WTC11 (cell line): Measurements from ENCODE around the gene CCDC93.

Experiments used
- CREB1 ChIP-seq: sonication (generic); formaldehyde crosslinking; IDR thresholded peaks from 2 replicates; pipeline ENCODE4 v1.8.0; 2023; ENCODE audit warnings: mild to moderate bottlenecking, missing genetic modification reagents
- ELF4 ChIP-seq: sonication (generic); formaldehyde crosslinking; IDR thresholded peaks from 2 replicates; pipeline ENCODE4 v1.8.1; 2022; ENCODE audit warnings: low read depth, mild to moderate bottlenecking, moderate library complexity, missing genetic modification reagents
- FOXP1 ChIP-seq: sonication (generic); formaldehyde crosslinking; IDR thresholded peaks from 2 replicates; pipeline ENCODE4 v1.8.0; 2022; ENCODE audit warnings: missing genetic modification reagents, mild to moderate bottlenecking, moderate library complexity, borderline replicate concordance
- MYBL2 ChIP-seq: sonication (generic); formaldehyde crosslinking; IDR thresholded peaks from 2 replicates; pipeline ENCODE4 v1.8.1; 2023; ENCODE audit warnings: mild to moderate bottlenecking, moderate library complexity, missing genetic modification reagents
- SP1 ChIP-seq: sonication (generic); formaldehyde crosslinking; conservative IDR thresholded peaks from 2 replicates; pipeline ENCODE4 v1.8.1; 2022; ENCODE audit warnings: missing genetic modification reagents
- TP53 ChIP-seq: sonication (generic); formaldehyde crosslinking; IDR thresholded peaks from 2 replicates; pipeline ENCODE4 v1.8.1; 2023; ENCODE audit warnings: mild to moderate bottlenecking, missing genetic modification reagents
- ZBTB21 ChIP-seq: sonication (generic); formaldehyde crosslinking; IDR thresholded peaks from 2 replicates; pipeline ENCODE4 v1.8.1; 2023; ENCODE audit warnings: mild to moderate bottlenecking, missing genetic modification reagents, borderline replicate concordance
- ZNF317 ChIP-seq: sonication (generic); formaldehyde crosslinking; IDR thresholded peaks from 2 replicates; pipeline ENCODE4 v1.8.1; 2023; ENCODE audit warnings: low read depth, mild to moderate bottlenecking, moderate library complexity, missing genetic modification reagents, borderline replicate concordance
- TF ChIP-seq, protein P1 (sequence below): fragments of 200-600 bp; IDR thresholded peaks from 2 replicates; pipeline ENCODE4 v1.8.0; 2022; ENCODE audit warnings: antibody characterized with exemption
- TF ChIP-seq, protein P2 (sequence below): sonication (generic); formaldehyde crosslinking; conservative IDR thresholded peaks from 2 replicates; pipeline ENCODE4 v1.8.1; 2023; ENCODE audit warnings: mild to moderate bottlenecking, low read depth, missing genetic modification reagents, moderate library complexity
- TF ChIP-seq, protein P3 (sequence below): sonication (generic); formaldehyde crosslinking; IDR thresholded peaks from 2 replicates; pipeline ENCODE4 v1.8.0; 2023; ENCODE audit warnings: mild to moderate bottlenecking, missing genetic modification reagents

DNA sequence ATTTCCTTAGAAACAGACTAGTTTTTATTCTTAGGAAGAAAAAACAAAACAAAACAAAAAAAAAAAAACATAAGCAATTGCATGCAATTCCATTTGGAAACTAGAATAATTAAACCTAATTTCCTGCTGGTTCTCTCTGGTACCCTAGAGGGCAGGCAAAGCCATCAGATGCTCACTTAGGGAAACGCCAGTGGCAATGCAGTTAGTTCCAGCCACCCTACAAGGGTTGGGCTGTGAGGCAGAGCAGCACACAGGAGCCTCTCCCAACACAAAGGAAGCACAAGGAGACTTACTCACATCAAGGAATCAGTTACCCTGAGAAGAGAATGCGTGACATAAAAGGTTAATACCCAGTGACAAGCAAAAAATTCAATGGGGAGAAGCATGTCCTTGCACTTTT lies 28.8 kb downstream of the CCDC93 start:
- TF ChIP-seq, protein P1, sequence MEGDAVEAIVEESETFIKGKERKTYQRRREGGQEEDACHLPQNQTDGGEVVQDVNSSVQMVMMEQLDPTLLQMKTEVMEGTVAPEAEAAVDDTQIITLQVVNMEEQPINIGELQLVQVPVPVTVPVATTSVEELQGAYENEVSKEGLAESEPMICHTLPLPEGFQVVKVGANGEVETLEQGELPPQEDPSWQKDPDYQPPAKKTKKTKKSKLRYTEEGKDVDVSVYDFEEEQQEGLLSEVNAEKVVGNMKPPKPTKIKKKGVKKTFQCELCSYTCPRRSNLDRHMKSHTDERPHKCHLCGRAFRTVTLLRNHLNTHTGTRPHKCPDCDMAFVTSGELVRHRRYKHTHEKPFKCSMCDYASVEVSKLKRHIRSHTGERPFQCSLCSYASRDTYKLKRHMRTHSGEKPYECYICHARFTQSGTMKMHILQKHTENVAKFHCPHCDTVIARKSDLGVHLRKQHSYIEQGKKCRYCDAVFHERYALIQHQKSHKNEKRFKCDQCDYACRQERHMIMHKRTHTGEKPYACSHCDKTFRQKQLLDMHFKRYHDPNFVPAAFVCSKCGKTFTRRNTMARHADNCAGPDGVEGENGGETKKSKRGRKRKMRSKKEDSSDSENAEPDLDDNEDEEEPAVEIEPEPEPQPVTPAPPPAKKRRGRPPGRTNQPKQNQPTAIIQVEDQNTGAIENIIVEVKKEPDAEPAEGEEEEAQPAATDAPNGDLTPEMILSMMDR = no peak
- no peak for TF ChIP-seq CREB1
- TF ChIP-seq, protein P2, sequence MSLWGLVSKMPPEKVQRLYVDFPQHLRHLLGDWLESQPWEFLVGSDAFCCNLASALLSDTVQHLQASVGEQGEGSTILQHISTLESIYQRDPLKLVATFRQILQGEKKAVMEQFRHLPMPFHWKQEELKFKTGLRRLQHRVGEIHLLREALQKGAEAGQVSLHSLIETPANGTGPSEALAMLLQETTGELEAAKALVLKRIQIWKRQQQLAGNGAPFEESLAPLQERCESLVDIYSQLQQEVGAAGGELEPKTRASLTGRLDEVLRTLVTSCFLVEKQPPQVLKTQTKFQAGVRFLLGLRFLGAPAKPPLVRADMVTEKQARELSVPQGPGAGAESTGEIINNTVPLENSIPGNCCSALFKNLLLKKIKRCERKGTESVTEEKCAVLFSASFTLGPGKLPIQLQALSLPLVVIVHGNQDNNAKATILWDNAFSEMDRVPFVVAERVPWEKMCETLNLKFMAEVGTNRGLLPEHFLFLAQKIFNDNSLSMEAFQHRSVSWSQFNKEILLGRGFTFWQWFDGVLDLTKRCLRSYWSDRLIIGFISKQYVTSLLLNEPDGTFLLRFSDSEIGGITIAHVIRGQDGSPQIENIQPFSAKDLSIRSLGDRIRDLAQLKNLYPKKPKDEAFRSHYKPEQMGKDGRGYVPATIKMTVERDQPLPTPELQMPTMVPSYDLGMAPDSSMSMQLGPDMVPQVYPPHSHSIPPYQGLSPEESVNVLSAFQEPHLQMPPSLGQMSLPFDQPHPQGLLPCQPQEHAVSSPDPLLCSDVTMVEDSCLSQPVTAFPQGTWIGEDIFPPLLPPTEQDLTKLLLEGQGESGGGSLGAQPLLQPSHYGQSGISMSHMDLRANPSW (CRISPR knock-in tag) = no peak
- no peak for TF ChIP-seq SP1 (CRISPR knock-in tag)
- no peak for TF ChIP-seq FOXP1 (CRISPR knock-in tag)
- no peak for TF ChIP-seq MYBL2 (CRISPR knock-in tag)
- TF ChIP-seq, protein P3, sequence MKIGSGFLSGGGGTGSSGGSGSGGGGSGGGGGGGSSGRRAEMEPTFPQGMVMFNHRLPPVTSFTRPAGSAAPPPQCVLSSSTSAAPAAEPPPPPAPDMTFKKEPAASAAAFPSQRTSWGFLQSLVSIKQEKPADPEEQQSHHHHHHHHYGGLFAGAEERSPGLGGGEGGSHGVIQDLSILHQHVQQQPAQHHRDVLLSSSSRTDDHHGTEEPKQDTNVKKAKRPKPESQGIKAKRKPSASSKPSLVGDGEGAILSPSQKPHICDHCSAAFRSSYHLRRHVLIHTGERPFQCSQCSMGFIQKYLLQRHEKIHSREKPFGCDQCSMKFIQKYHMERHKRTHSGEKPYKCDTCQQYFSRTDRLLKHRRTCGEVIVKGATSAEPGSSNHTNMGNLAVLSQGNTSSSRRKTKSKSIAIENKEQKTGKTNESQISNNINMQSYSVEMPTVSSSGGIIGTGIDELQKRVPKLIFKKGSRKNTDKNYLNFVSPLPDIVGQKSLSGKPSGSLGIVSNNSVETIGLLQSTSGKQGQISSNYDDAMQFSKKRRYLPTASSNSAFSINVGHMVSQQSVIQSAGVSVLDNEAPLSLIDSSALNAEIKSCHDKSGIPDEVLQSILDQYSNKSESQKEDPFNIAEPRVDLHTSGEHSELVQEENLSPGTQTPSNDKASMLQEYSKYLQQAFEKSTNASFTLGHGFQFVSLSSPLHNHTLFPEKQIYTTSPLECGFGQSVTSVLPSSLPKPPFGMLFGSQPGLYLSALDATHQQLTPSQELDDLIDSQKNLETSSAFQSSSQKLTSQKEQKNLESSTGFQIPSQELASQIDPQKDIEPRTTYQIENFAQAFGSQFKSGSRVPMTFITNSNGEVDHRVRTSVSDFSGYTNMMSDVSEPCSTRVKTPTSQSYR (CRISPR knock-in tag) = no peak
- no peak for TF ChIP-seq ELF4 (CRISPR knock-in tag)
- TF ChIP-seq TP53 (CRISPR knock-in tag) = no peak
- no peak for TF ChIP-seq ZNF317 (CRISPR knock-in tag)
- TF ChIP-seq ZBTB21 (CRISPR knock-in tag) = no peak
